HUES48 (cell line): ENCODE data around the gene LEPROT.
"Not testable (repeated sequence)": the region's sequence is repeated elsewhere in the genome, so short reads cannot be mapped to it uniquely, and the experiment has no call there.

Experiments used
- H3K27ac ChIP-seq: one replicate; pipeline ENCODE4 v1.7.0; 2013; ENCODE audit warnings: low read depth, low read length, inconsistent platforms
- H3K27me3 ChIP-seq: 2 replicates; pipeline ENCODE4 v1.6.1; 2013; ENCODE audit warnings: mild to moderate bottlenecking, low read length; ENCODE audit not compliant: control insufficient read depth, insufficient read depth
- H3K36me3 ChIP-seq: 2 replicates; pipeline ENCODE4 v1.6.1; 2013; ENCODE audit warnings: low read length; ENCODE audit not compliant: control insufficient read depth, insufficient read depth
- H3K4me1 ChIP-seq: 2 replicates; pipeline ENCODE4 v1.6.1; 2013; ENCODE audit warnings: mild to moderate bottlenecking, low read length; ENCODE audit not compliant: control insufficient read depth, insufficient read depth
- H3K4me3 ChIP-seq: 2 replicates; pipeline ENCODE4 v1.5.1; 2013; ENCODE audit warnings: mild to moderate bottlenecking, low read depth, low read length
- H3K9ac ChIP-seq: 2 replicates; pipeline ENCODE4 v1.6.1; 2013; ENCODE audit warnings: mild to moderate bottlenecking, low read depth, low read length, moderate library complexity
- H3K9me3 ChIP-seq: 2 replicates; pipeline ENCODE4 v1.6.1; 2013; ENCODE audit warnings: low read length; ENCODE audit not compliant: control insufficient read depth, insufficient read depth

Gene LEPROT

DNA sequence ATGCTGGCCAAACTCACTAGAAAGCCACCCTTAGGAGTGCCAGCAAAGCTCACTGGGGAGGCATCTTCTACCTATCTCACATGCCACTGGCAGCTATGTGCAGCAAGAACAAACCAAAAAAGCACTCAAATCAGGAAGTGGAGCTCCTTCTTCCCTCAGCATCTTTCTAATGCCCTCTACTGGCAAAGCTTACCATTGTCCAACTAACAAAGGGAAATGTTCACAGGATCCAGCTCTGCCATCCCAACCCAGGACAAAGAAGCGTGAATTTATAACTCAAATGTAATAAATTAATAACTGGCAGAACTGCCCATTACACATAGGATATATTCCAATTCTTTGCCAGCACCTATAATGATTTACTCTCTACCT lies 38.9 kb downstream of the LEPROT start:
- Histone ChIP-seq H3K4me1 (peaks cover 6% of the 10 kb centered on the region), H3K9me3 (peaks cover 7% of the 10 kb centered on the region; the same call in 1 of the 2 replicates), H3K36me3 (no peaks in the 10 kb centered on the region), H3K4me3 (no peak overlapping the region), H3K27ac (no peak overlapping the region), H3K27me3 (no peaks in the 10 kb centered on the region), H3K9ac (no peak overlapping the region)

DNA sequence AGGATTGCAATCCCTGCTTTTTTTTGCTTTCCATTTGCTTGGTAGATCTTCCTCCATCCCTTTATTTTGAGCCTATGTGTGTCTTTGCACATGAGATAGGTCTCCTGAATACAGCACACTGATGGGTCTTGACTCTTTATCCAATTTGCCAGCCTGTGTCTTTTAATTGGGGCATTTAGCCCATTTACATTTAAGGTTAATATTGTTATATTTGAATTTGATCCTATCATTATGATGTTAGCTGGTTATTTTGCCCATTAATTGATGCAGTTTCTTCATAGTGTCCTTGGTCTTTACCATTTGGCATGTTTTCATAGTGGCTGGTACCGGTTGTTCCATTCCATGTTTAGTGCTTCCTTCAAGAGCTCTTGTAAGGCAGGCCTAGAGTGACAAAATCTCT lies 45.4 kb downstream of the LEPROT start:
- H3K27ac ChIP-seq, H3K9ac ChIP-seq, H3K4me3 ChIP-seq, H3K27me3 ChIP-seq, H3K9me3 ChIP-seq, H3K36me3 ChIP-seq, H3K4me1 ChIP-seq: not testable (repeated sequence)

DNA sequence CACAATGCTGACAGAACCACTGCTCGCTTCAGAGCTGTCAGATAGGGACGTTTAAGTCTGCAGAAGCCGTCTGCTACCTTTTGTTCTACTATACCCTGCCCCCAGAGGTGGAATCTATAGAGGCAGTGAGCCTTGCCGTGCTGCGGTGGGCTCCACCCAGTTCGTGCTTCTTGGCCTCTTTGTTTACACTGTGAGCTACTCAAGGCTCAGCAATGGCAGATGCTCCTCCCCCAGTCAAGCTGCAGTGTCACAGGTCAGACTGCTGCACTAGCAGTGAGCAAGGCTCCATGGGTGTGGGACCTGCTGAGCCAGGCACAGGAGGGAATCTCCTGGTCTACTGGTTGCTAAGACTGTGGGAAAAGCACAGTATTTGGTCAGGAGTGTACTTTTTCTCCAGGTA lies 47.1 kb downstream of the LEPROT start:
- Histone ChIP-seq H3K36me3 (no peaks in the 10 kb centered on the region), H3K9me3 (no peaks in the 10 kb centered on the region), H3K4me1 (peaks cover 5% of the 10 kb centered on the region; the same call in 1 of the 2 replicates), H3K27ac (no peak overlapping the region), H3K4me3 (no peak overlapping the region), H3K9ac (no peak overlapping the region), H3K27me3 (no peaks in the 10 kb centered on the region)

DNA sequence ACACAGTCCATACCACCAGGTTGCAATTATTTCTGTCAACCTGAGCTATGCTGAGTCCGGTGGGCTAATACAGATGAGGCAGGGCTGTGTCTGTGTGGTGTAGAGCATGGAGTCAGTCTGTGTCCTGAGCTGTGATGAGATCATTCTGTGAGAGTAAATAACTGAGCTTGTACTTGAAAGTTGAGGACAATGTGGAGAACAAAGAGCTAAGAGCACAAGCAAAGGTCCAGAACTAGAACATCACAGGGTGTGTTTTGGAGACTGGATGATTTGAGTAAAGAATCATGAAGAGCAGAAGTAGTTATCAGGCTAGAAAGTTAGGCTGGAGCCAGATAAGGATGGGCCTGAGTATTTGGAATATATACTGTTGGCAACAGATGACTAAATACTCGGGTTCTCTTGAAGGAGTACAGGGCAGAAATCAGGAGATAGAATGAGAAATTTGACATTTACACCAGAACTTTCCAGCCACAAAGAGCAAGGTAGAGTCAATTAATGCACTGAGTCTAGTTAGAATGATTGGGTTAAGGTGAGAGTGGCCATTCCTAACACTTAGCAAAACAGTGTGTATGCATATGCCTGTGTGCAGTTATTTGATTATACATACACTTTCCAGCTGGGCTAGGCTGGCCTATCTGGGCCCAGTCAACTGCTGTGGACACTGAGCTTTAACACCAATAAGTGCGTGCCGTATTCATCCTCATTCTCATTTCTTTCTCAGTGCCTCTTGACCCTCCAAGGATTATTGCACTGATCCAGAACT lies 48.8 kb downstream of the LEPROT start:
- Histone ChIP-seq H3K27me3 (no peaks in the 10 kb centered on the region), H3K36me3 (no peaks in the 10 kb centered on the region), H3K9me3 (no peaks in the 10 kb centered on the region), H3K4me1 (peaks cover 5% of the 10 kb centered on the region; the same call in 1 of the 2 replicates), H3K27ac (no peak overlapping the region), H3K4me3 (no peak overlapping the region), H3K9ac (no peak overlapping the region)

DNA sequence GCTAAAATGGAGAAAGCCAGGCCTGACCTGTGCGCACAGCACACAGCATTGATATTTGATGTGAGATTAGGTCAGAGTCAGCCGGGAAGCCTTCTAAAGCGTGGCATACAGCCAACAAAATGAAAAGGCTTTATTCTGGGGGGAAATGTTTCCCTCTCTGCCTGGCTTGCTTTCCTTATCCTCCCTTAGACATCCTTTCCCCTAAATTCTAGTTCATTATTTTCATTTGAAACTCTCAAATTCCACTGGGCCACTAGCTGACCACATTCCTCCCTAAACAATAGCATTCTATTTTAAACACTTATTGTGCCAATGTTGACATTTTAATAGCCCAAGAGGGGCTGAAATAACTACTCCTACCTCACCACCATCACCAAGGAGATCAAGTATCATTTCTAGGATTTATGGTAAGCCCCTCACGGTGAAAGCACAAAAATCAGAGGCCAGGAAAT lies 49.4 kb downstream of the LEPROT start:
- H3K27me3 ChIP-seq = no peaks in the 10 kb centered on the region
- peaks cover 5% of the 10 kb centered on the region; the same call in 1 of the 2 replicates for H3K4me1 ChIP-seq
- no peak overlapping the region for H3K27ac ChIP-seq
- no peak overlapping the region for H3K9ac ChIP-seq
- H3K4me3 ChIP-seq = no peak overlapping the region
- H3K36me3 ChIP-seq = no peaks in the 10 kb centered on the region
- no peaks in the 10 kb centered on the region for H3K9me3 ChIP-seq

DNA sequence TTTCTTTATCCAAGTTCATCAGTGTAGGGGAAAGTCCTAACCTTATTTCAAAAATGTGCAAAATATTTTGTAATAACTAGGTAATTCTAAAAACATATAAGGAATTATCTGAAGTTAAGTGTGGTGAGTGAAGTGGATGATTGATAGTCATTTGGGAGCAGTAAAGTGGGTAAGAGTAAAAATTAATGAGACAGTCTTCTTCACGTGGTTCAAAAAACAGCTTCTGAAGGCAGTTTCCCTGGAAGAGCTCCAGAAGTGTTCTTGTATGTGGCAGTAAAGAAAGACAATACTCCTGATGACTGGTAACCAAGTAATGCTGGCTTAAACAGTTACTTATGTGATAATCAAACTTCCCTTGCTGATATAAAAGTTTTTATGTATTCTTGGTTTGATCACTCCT lies 50.3 kb downstream of the LEPROT start:
- H3K36me3 ChIP-seq = no peaks in the 10 kb centered on the region
- no peak overlapping the region for H3K9ac ChIP-seq
- H3K27ac ChIP-seq = no peak overlapping the region
- no peaks in the 10 kb centered on the region for H3K9me3 ChIP-seq
- peaks cover 5% of the 10 kb centered on the region; the same call in 1 of the 2 replicates for H3K4me1 ChIP-seq
- no peaks in the 10 kb centered on the region for H3K27me3 ChIP-seq
- H3K4me3 ChIP-seq = no peak overlapping the region

DNA sequence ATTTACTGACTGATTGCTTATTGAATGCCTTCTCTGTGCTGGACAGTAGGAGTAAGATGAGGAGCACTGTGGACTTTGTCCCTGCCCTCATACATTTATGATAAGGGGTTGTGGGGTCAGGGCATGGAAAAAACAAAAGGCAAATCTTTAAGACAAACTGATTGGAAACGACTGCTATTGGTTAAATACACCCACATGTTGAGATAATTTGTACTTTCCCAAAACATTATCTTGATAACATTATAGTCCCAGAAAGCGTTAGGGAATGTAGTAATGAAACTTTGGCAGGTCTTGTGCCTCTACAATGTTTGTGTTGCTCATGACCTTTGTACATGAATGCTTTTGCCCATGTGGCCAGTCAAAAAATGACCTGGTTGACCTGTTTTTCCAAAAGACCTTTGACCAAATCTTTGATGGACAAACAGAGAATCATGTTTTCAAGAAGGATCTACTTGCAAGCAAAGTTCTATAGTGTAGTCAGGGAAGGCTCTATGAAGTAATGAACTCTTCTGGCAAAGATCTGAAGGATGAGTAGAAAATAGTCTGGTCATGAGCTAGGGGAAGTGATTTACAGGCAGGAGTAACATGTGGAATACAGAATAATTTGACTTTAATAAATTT lies 50.9 kb downstream of the LEPROT start:
- peaks cover 5% of the 10 kb centered on the region; the same call in 1 of the 2 replicates for H3K4me1 ChIP-seq
- no peak overlapping the region for H3K27ac ChIP-seq
- no peaks in the 10 kb centered on the region for H3K36me3 ChIP-seq
- no peaks in the 10 kb centered on the region for H3K9me3 ChIP-seq
- no peak overlapping the region for H3K9ac ChIP-seq
- no peaks in the 10 kb centered on the region for H3K27me3 ChIP-seq
- H3K4me3 ChIP-seq = no peak overlapping the region

DNA sequence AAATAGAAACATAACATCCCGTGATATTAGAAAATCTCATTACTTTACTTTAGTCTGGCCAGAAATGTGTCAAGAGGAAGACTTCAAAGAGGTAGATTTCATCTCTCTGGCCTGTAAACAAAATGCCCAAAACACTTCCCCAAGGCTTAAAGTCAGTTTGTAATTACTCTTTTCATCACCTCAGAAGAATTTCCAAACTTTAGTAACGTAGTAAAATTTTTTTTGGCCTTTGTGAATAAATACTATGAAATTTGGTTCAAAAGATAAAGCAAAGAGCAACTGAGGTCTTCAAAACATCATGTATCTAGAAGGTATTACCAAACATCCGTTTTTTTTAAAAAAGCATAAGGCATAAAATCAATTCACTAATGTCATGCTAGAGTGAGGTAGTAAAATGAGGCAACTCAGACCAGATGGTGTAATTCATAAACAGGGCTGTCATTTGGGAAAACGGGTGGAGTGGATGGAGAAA lies 51.4 kb downstream of the LEPROT start:
- Histone ChIP-seq H3K4me1 (peaks cover 5% of the 10 kb centered on the region; the same call in 1 of the 2 replicates), H3K27ac (no peak overlapping the region), H3K27me3 (no peaks in the 10 kb centered on the region), H3K9me3 (no peaks in the 10 kb centered on the region), H3K36me3 (no peaks in the 10 kb centered on the region), H3K4me3 (no peak overlapping the region), H3K9ac (no peak overlapping the region)

DNA sequence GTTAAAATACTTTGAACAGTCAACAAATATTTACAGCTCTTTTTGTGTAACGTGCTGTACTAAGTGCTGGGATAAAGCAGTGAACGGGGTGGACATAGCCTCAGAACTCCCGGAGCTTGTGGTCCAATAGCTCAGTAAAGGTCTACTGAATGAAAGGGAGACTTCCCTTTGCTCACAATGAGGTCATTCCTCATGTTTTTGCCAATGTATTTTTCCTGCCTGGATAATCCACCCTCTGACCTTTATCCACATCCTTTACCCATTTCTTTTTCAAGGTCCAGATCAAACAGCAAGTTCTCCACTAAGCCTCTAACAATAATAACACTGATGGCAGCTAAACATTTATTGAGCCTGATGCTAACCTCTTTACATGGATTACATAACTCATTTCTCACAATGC lies 55.9 kb downstream of the LEPROT start:
- no peak overlapping the region for H3K4me3 ChIP-seq
- H3K27ac ChIP-seq = no peak overlapping the region
- H3K9me3 ChIP-seq = no peaks in the 10 kb centered on the region
- no peaks in the 10 kb centered on the region for H3K27me3 ChIP-seq
- no peaks in the 10 kb centered on the region for H3K4me1 ChIP-seq
- no peaks in the 10 kb centered on the region for H3K36me3 ChIP-seq
- no peak overlapping the region for H3K9ac ChIP-seq

DNA sequence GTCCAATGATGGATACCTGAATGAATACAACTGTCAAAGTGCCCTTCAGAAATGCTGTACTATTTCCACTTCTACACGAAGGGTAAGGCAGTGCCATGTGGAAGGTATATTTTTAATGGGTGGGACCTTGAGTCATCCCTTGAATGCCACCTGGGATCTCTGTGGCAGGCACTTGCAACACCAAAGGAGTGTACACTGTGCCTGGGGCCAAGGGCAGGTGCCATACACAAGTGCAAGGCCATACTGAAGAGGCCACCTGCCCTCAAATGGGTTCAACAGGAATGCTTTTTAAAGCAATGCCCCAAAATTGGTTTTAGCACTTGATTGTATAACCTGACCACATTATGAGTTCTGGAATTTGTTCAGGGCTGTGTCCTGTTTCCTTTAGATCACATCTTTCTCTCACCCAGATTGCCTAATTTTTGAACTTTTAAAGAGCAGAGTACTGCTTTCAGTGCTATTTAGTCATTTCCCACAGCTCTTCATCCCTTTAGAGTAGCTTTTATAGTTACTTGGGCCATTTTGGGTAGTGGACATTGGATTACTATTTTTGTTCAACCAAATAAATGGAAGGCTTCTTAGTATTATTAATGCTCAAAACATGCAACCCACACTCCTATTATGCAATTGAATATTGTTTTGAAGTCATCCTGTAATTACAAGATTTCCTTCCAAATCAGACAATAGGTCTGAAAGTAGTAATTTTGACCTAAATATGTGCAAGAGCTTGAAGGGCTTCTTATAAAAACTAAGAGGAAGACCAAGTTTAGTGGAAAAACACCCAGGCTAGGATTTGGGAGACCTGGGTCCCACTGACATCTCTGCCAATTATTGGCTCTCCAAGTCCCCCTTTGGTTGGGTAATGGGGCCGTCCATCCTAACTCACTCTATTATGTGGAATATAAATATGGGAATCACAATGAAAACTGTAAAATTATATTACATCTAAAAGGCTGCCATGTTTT lies 57.2 kb downstream of the LEPROT start:
- Histone ChIP-seq H3K27ac (no peak overlapping the region), H3K36me3 (no peaks in the 10 kb centered on the region), H3K9ac (no peak overlapping the region)

More for the DNA sequence above, 57.2 kb downstream of the LEPROT start:
- Histone ChIP-seq H3K9me3 (no peaks in the 10 kb centered on the region), H3K4me3 (no peak overlapping the region), H3K27me3 (no peaks in the 10 kb centered on the region), H3K4me1 (no peaks in the 10 kb centered on the region)
